ENCODE results near the gene PPM1L.

- TF ChIP-seq CTCF (IDR thresholded peaks at IDR 0.05) (no peak), POLR2A (IDR thresholded peaks at IDR 0.05) (no peak)
Measured at GRCh38 chr3:161101609-161102008, 345.6 kb downstream of the PPM1L start.
